ENCODE results near the gene SYAP1. TPM values are rescaled to one million over a fixed set of nuclear protein-coding genes. Genes with fewer than 3 reads are reported as not detected.
A peak's percentile ranks its signal among the peaks of the same experiment; 100 is the strongest.
"Not testable (repeated sequence)": the region's sequence is repeated elsewhere in the genome, so short reads cannot be mapped to it uniquely, and the experiment has no call there.

Gene SYAP1
- total and polyA plus RNA-seq, 2 donors (not counting 1 experiment from before 2014, with no cell fraction given) = 19.4 to 49.7 TPM

DNA sequence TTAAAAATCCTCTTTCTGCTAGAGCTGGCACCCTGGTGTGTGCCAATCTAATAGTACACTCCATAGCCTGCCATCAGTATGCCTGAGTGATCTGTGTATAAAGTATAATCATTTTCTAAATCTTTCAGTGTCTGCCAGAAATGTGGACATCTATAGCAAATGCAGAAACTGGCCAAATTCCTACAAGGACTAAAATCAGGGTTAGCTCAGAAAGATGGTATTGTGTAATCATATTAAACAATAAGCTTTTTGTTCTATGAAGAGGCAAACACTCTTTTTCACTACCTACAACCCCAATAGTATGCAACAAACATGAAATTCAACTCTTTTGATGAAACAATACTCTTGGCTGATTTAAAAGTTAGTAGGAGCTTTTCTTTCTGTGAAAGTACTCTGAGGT, 59.1 kb downstream of the SYAP1 start:
- Histone ChIP-seq H2AFZ (ENCODE audit: low read length) (no peak overlapping the region), H3K79me2 (ENCODE audit: control insufficient read depth, insufficient read depth, low read length) (no peaks in the 10 kb centered on the region), H3K4me1 (ENCODE audit: control insufficient read depth, extremely low read depth, insufficient read depth, low read length) (no peaks in the 10 kb centered on the region), H3K36me3 (ENCODE audit: control insufficient read depth, insufficient read depth, low read length) (no peaks in the 10 kb centered on the region), H3K27me3 (ENCODE audit: control insufficient read depth, insufficient read depth, low read length) (no peaks in the 10 kb centered on the region), H3K4me3 (replicated peaks in 1 of 4; ENCODE audit: control extremely low read depth in 1 of 4, insufficient read depth in 1 of 4, low read depth in 3 of 4, low read length in 4 of 4) (no peak overlapping the region), H3K27ac (ENCODE audit: insufficient read depth, low read length) (no peak overlapping the region), H3K4me2 (ENCODE audit: extremely low read depth, insufficient read depth, low read length) (no peak overlapping the region), H3K9me3 (ENCODE audit: control insufficient read depth, insufficient read depth, low read depth, low read length) (no peaks in the 10 kb centered on the region), H4K20me1 (ENCODE audit: control insufficient read depth, extremely low read depth, insufficient read depth, low read length) (no peaks in the 10 kb centered on the region), H3K9ac (ENCODE audit: insufficient read depth, low read length) (no peak overlapping the region)
- no peak for TF ChIP-seq EZH2 (IDR thresholded peaks at IDR 0.05; ENCODE audit: low read length, missing control alignments)
- TF ChIP-seq, protein P1, sequence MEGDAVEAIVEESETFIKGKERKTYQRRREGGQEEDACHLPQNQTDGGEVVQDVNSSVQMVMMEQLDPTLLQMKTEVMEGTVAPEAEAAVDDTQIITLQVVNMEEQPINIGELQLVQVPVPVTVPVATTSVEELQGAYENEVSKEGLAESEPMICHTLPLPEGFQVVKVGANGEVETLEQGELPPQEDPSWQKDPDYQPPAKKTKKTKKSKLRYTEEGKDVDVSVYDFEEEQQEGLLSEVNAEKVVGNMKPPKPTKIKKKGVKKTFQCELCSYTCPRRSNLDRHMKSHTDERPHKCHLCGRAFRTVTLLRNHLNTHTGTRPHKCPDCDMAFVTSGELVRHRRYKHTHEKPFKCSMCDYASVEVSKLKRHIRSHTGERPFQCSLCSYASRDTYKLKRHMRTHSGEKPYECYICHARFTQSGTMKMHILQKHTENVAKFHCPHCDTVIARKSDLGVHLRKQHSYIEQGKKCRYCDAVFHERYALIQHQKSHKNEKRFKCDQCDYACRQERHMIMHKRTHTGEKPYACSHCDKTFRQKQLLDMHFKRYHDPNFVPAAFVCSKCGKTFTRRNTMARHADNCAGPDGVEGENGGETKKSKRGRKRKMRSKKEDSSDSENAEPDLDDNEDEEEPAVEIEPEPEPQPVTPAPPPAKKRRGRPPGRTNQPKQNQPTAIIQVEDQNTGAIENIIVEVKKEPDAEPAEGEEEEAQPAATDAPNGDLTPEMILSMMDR (conservative IDR thresholded peaks at IDR 0.05 in 1 of 2, IDR thresholded peaks at IDR 0.05 in 1 of 2; ENCODE audit: low read depth in 1 of 2, low read length in 2 of 2) = no peak
- peak in 1 of 2 donors; percentile 20 for DNase-seq (ENCODE audit: low read depth in 2 of 2)

DNA sequence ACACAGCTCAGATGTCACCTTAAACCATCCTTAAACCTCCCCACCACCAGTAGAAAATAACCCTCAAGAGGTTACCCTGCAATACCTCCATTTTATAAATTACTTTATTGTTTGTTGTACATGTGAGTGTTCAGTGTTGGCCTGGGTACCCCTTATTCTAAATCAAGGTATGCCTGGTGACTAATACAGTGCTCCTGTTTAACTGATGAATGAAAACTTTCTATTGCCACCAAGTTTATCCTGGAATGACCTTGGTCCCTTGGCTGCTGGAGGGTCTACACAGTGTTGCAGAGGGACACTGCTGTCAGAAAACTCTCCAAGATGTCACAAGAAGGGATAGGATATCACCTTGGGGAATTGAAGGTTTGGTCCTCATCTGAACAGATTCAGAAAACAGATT, 59.6 kb downstream of the SYAP1 start:
- no peak overlapping the region for H3K9ac ChIP-seq (ENCODE audit: insufficient read depth, low read length)
- H3K4me1 ChIP-seq (ENCODE audit: control insufficient read depth, extremely low read depth, insufficient read depth, low read length) = no peaks in the 10 kb centered on the region
- DNase-seq (ENCODE audit: low read depth in 2 of 2) = no peak
- no peaks in the 10 kb centered on the region for H3K9me3 ChIP-seq (ENCODE audit: control insufficient read depth, insufficient read depth, low read depth, low read length)
- no peaks in the 10 kb centered on the region for H4K20me1 ChIP-seq (ENCODE audit: control insufficient read depth, extremely low read depth, insufficient read depth, low read length)
- H3K4me2 ChIP-seq (ENCODE audit: extremely low read depth, insufficient read depth, low read length) = no peak overlapping the region
- no peaks in the 10 kb centered on the region for H3K27me3 ChIP-seq (ENCODE audit: control insufficient read depth, insufficient read depth, low read length)
- no peaks in the 10 kb centered on the region for H3K36me3 ChIP-seq (ENCODE audit: control insufficient read depth, insufficient read depth, low read length)
- TF ChIP-seq, protein P1 (conservative IDR thresholded peaks at IDR 0.05 in 1 of 2, IDR thresholded peaks at IDR 0.05 in 1 of 2; ENCODE audit: low read depth in 1 of 2, low read length in 2 of 2) = no peak
- TF ChIP-seq EZH2 (IDR thresholded peaks at IDR 0.05; ENCODE audit: low read length, missing control alignments) = no peak
- H3K27ac ChIP-seq (ENCODE audit: insufficient read depth, low read length) = no peak overlapping the region
- H3K79me2 ChIP-seq (ENCODE audit: control insufficient read depth, insufficient read depth, low read length) = no peaks in the 10 kb centered on the region
- no peak overlapping the region for H3K4me3 ChIP-seq (replicated peaks in 1 of 4; ENCODE audit: control extremely low read depth in 1 of 4, insufficient read depth in 1 of 4, low read depth in 3 of 4, low read length in 4 of 4)
- H2AFZ ChIP-seq (ENCODE audit: low read length) = no peak overlapping the region

DNA sequence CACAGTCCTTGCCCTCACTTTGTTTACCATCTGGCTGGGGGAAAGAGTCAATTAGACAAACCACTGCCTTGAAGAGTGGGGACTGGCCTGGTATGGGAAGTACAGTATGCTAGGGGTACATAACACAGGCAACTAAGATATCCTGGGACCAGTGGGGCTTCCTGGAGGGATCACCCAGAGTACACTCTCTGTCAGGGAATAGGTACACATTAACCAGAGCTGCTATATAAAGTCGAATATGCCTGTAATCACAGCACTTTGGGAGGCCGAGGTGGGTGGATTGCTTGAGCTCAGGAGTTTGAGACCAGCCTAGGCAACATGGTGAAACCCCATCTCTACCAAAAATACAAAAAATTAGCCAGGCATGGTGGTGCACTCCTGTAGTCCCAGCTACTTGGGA, 60.4 kb downstream of the SYAP1 start:
- not testable (repeated sequence) for H3K9me3 ChIP-seq (ENCODE audit: control insufficient read depth, insufficient read depth, low read depth, low read length); H3K79me2 ChIP-seq (ENCODE audit: control insufficient read depth, insufficient read depth, low read length); H3K4me3 ChIP-seq (replicated peaks in 1 of 4; ENCODE audit: control extremely low read depth in 1 of 4, insufficient read depth in 1 of 4, low read depth in 3 of 4, low read length in 4 of 4); H3K36me3 ChIP-seq (ENCODE audit: control insufficient read depth, insufficient read depth, low read length); H2AFZ ChIP-seq (ENCODE audit: low read length); H3K9ac ChIP-seq (ENCODE audit: insufficient read depth, low read length); DNase-seq (ENCODE audit: low read depth in 2 of 2); H3K27me3 ChIP-seq (ENCODE audit: control insufficient read depth, insufficient read depth, low read length); H3K27ac ChIP-seq (ENCODE audit: insufficient read depth, low read length); H3K4me2 ChIP-seq (ENCODE audit: extremely low read depth, insufficient read depth, low read length); H4K20me1 ChIP-seq (ENCODE audit: control insufficient read depth, extremely low read depth, insufficient read depth, low read length); H3K4me1 ChIP-seq (ENCODE audit: control insufficient read depth, extremely low read depth, insufficient read depth, low read length)

All from fibroblast of lung (primary cell).